HuH-7 (cell line): ENCODE measurements around the gene MYL6B.
"Not testable (repeated sequence)": the region's sequence is repeated elsewhere in the genome, so short reads cannot be mapped to it uniquely, and the experiment has no call there.

Source experiments
- DNase-seq: peaks from one replicate; pipeline ENCODE4 v3.0.0; 2011; ENCODE audit warnings: low spot score

Gene MYL6B

GRCh38 chr12:56165369-56165768, 13.0 kb downstream of the MYL6B start:
- DNase-seq, result no peak

DNA sequence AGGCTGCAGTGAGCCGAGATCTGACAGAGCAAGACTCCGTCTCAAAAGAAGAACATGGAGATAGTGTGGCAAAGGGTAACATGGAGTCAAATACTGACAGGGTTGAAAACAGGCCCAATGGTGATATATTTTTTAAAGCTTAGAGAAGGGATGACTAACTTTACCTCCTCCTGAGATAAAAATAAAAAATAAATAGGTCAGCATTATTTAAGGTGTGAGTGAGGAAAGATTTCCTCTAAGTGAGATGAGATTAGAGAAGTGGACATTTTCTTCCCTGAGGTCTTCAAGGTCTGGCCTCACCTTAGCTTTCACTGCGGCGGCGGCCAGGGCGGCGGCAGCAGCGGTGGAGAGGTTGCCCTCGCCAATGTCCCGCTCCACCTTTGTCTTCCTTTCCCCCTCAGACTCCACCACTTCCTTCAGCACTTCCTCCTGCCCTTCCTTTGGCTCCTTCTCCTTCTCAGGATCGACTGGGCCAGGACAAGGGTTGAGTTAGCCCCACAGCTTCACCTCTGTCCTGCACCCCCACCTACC, 16.9 kb downstream of the MYL6B start:
- DNase-seq, result no peak

GRCh38 chr12:56172839-56173238, 20.5 kb downstream of the MYL6B start:
- no peak for DNase-seq

GRCh38 chr12:56178347-56178746, 26.0 kb downstream of the MYL6B start:
- DNase-seq, result no peak

DNA sequence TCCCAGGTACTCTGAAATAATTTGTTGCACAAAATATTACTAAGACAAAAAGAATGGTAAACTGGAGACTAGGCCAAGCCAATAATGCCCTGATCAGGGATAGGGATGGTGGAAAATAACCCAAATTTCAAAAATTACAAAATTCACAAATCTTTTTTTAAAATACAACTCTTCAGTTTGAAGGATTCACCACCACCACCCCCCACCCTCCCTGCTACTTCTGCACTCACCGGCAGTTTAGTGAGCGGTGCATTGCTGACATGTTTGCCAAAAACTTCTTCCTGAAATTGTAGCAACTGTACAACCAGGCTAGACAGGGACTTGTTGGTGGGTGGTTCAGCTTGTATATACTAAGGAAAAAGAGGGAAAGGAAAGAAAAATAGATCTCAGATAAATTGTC, 34.6 kb downstream of the MYL6B start:
- no peak for DNase-seq

GRCh38 chr12:56188131-56188777, 35.9 kb downstream of the MYL6B start:
- DNase-seq, result no peak

DNA sequence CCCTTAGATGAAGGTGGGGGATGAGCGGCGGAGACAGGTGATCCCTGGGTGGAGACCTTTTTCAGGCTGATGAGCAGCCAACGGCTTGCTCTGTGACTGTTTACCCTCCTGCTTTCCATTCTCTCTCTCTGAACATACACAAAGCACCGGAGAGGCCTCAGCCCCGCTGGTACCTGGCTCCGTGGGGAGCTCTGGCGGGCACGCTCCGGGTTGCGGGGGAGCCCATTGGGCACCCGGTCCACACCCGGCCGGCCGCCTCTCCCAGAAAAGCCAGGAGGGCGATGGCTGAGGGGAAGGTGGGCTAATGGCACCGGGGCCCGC, 36.4 kb downstream of the MYL6B start:
- DNase-seq, result peak; percentile 21

GRCh38 chr12:56189099-56189917, 36.9 kb downstream of the MYL6B start, which contains the start of gene SMARCC2:
Gene SMARCC2 (minus strand): TSS chr12:56189483. CDS start chr12:56189461, 22 bp downstream.
- peak; percentile 85 for DNase-seq

DNA sequence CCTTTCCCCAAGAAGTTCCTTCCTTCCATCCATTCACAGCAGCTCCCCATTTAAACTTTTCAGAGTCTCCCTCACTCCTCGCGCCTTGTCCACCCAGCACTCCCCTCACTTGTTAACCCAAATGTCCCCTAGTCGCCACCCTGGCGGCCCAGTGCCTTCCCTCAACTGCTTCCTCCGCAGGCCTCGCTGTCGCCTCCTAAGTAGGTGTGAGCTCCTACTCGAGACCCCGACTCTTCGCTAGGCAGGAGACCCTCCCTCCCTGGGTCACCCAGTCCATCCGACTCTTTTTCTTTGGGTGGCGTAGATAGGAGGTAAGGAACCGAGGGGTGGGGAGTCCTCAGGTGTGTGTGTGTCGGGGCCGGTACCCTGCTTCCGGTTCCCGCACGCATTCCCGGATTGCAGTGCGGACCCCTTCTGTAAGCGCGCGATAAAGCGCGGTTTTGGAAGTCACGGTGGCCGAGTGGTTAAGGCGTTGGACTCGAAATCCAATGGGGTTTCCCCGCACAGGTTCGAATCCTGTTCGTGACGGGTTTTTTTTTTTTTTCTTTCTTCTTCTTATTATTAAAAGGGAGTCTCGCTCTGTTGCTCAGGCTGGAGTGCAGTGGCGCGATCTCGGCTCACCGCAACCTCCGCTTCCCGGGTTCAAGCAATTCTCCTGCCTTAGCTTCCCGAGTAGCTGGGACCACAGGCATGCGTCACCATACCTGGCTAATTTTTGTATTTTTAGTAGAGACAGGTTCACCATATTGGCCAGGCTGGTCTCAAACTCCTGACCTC, 37.7 kb downstream of the MYL6B start:
- peak; percentile 77 for DNase-seq

DNA sequence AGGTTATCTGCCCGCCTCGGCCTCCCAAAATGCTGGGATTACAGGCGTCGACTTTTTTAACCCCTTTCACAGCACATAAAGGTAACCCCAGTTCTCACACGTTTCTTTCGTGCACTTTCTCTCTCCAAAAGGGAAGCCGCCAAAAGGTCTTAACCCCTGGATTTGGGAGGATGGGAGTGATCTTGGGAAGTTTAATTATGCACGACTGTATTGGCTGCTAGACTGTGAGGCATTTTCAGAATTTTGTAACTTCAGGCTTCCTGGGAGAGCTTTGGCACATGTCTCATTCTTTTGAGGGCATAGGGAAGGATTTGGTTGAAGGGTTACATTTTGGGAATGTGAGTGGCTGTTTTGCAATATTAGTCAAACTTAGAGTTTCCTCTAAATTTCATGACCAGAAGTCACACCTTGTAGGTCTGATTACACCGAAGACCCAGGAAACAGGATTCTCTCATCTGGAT, 38.3 kb downstream of the MYL6B start:
- DNase-seq, result peak; percentile 16

GRCh38 chr12:56192582-56192981, 40.2 kb downstream of the MYL6B start:
- DNase-seq, result no peak

DNA sequence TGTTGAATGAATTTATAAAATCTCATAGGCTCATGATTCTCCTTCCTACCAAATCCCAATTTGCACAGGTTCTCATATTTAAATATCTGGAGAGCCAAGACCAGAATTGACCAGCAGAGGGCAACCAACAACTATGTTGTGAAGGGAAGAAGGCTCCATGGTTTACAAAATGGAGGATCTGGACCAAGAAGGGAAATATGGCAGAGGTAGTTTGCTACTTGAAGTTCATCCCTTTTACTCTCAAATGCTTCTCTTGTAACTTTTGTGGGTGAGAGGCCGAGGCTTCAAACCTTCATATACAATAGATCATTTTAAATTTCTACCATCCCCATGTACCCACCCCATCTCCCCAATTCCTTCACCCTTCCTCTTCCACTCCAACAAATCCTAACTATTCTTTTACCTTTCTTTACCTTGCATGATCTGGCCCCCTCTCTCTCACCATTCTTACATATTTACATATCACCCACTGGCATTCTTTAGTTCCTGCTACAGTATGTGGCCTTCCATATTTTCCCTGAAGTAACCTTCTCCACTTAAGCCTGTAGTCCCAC, 40.7 kb downstream of the MYL6B start:
- peak; percentile 70 for DNase-seq

DNA sequence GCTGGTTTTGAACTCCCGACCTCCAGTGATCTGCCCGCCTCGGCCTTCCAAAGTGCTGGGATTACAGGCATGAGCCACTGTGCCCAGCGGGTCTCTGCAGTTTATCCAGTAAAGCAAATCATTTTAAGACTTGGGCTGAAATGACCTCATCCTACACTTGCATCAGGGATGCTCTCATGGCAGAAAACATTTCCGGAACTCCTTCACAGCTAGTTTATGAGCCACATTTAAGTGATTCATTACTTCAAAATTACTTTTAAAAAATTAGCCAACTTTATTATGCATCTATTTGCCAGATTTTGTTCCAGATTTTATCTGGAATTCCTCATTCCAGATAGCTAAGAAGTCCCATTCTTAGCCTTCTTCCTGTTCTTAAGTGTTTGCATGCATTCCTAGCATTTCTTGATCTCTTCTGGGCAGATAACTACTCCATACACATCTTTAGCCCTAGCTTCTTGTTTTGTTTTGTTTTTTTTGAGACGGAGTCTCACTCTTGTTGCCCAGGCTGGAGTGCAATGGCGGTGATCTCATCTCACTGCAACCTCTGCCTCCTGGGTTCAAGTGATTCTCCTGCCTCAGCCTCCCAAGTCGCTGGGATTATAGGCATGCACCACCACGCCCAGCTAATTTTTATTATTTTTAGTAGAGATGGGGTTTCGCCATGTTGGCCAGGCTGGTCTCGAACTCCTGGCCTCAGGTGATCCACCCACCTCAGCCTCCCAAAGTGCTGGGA, 44.6 kb downstream of the MYL6B start:
- DNase-seq, result not testable (repeated sequence)

DNA sequence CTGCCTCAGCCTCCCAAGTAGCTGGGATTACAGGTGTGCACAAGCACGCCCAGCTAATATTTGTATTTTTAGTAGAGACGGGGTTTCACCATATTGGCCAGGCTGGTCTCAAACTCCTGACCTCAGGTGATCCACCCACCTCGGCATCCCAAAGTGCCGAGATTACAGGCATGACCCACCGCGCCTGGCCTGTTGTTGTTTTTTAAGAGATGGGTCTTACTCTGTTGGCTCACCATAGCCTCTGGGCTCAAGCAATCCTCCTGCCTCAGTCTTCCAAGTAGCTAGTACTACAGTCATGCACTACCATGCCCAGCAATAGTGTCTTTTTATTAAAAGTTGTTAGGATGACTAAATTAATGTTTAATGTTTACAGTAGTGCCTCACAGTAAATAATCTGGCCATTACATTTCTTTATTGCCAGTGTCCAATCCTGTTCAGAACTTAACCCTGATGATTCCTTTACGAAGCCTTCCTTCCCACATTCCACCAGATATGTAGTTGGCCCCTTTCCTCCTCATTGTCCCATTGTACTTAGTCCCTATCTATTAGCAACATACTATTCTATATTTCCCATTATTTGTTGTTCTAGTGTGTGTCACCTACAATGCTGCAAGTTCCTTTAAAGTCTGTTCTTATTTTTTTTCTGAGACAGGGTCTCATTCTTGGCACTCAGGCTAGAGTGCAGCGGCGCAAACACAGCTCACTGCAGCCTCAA, 45.7 kb downstream of the MYL6B start:
- DNase-seq, result no peak

DNA sequence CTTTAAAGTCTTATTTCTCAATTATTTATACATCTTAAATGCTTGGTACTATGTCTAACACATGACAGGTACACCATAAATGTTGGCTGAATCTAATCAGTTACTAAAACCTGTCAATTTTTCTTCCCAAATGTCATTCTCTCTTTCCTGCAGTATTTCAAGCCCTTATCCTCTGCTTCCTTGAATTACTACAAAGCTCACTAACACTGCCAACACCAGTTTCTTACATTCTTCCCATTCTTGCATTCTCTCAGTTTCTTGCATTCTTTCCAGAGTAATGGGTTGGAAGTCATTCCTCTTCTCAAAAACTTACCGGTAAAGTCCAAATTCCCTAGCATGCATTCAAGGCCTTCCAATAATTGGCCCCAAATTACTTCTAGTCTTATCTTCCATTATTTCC, 46.4 kb downstream of the MYL6B start:
- no peak for DNase-seq

GRCh38 chr12:56202366-56202765, 50.0 kb downstream of the MYL6B start:
- DNase-seq, result no peak

DNA sequence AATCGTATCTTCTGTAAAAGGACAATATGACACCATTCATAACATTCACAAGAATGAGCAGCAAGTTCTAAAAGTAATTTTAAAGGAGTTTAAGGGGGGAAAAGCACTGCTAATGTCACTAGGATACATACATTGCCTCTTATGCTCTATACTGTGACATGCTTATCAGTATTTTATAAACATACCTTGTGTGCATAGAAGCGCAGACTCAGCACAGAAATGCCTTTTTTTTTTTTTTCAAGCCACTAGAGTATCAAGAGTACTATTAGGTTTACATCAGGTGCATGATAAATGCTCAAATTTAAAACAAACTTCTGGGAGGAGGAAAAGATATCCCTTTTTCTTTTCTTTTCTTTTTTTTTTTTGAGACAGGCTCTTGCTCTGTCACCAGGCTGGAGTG, 50.5 kb downstream of the MYL6B start:
- no peak for DNase-seq

DNA sequence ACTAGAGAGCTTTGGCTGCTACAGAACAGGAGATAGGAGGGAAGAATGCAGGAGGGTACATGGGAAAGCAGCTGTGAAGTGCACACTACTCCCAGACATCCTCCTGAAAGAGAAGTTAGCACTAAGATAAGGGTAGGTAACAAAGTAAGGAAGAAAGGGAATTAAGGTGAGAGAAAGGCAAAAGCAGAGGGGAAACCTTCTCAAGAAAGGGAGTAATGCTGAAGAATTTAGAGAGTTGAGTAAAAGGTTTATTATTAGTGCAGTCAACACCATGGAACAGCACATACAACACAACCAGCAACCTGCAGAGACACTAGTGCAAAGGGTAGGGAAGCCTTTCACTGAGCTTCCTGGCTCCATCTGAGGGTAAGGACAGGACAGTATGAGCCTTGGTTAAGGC, 51.9 kb downstream of the MYL6B start:
- no peak for DNase-seq

DNA sequence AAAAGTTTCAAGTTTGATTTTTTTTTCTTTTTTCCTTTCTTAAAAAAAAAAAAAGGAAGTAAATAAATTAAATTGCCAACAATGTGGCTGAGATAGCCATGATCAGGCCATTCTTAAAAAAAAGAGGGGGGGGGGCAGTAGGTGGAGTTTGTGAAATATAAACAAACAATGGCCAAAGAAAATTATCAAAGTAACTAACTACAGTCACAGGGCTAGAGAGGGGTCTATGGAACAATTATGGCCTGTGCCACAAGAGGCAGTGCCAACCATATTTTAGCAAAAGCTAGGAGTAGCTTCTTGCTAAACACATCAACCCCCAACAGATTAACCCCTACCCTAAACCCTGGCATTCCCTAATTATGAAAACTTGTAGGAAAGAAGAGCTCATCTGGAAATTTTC, 53.1 kb downstream of the MYL6B start:
- no peak for DNase-seq

DNA sequence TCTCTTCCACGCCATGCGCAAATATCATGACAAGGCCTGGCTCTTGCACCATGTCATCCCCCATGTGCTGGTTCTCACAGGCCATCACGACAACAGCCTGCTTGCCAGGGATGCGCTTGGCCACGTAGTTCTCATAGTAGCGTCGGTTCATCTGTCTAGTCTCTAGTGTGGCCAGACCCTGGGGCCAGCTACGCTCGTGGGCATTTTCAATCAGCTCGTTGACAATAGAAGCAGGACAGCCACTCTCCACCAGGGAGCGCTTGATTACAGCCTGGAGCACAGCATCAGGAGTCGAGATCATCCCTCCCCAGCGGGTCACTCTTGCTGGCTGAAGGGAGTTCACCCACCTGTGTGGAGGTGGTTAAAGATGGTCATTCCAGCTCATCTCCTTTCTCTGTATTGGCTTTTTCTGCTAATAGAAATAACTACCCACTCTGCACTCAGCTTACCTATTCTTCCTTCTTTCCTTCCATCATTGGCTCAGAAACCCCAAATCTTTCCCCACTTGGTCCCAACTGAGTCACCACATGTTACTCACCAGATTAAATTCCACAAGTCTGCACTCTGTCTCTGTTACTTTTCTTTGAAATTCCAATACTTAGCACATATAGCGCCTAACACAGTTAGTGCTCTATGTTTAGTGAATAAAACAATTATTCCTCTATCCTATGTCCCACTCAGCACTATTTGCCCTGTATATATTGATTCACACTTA, 54.2 kb downstream of the MYL6B start:
- DNase-seq, result peak; percentile 78
